ENCODE measurements around the gene SLC44A1.

The SLC44A1 gene

DNA sequence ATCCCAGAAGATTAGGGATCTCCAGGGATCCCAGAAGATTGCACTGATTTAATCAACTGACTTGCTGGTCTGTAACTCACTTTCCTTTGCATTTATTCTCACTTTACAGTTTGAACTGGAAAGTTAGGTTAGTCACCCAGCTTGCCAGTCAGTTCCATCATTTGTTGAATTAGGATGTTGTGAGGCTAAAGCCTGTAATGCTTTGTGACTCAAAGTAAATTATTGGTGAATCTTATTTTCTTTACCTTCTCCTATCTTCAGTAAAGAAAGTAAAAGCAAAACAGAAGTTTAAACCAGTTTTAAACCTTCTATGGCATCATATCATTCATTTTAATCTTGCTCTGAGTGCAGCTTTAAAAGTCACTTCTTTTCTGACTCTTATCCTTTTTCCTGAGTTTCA, 85.8 kb downstream of the SLC44A1 start:
- Histone ChIP-seq H3K27ac (no peak overlapping the region), H3K4me3 (no peak overlapping the region)
- no peak for DNase-seq (ENCODE audit: low spot score)
- TF ChIP-seq, protein P1, sequence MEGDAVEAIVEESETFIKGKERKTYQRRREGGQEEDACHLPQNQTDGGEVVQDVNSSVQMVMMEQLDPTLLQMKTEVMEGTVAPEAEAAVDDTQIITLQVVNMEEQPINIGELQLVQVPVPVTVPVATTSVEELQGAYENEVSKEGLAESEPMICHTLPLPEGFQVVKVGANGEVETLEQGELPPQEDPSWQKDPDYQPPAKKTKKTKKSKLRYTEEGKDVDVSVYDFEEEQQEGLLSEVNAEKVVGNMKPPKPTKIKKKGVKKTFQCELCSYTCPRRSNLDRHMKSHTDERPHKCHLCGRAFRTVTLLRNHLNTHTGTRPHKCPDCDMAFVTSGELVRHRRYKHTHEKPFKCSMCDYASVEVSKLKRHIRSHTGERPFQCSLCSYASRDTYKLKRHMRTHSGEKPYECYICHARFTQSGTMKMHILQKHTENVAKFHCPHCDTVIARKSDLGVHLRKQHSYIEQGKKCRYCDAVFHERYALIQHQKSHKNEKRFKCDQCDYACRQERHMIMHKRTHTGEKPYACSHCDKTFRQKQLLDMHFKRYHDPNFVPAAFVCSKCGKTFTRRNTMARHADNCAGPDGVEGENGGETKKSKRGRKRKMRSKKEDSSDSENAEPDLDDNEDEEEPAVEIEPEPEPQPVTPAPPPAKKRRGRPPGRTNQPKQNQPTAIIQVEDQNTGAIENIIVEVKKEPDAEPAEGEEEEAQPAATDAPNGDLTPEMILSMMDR (IDR thresholded peaks at IDR 0.05): no peak

DNA sequence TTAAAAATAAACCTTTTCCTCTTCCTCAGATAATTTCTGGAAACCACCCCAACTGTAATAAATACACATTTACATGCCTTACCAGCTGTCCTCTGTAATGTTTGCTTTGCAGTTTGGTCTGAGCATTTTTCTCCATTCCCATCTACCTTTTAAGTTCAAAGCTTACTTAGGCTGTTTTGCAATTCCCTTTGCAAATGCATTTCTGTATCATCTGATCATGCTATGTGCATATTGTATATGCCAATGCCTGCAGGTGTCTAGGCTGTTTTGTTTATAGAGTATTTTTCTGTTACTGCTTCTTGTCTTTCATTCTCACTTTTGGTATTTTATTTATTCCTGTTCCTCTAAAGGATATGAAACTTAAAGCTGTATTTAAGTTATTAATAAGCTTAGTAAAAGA, 86.3 kb downstream of the SLC44A1 start:
- Histone ChIP-seq H3K27ac (no peak overlapping the region), H3K4me3 (no peak overlapping the region)
- TF ChIP-seq, protein P1 (IDR thresholded peaks at IDR 0.05): no peak
- no peak for DNase-seq (ENCODE audit: low spot score)

DNA sequence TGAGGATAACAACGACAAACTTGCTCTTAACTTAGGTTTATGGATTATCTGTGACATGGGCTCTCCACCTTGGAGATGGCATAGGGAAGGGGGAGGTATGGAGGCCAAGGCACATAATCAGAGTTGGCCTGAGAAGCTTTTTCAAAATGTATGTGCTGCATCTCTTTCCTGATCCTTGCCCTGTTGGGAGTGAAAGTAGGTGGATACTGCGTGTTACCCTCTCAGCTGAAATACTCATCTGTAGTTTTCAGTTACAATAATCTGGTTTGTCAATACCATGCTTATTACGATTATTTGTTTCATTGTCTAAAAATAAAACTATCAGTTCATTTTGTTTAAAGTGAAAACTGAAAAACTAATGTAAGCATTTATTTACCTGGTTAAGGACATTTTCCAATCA, 86.7 kb downstream of the SLC44A1 start:
- DNase-seq (ENCODE audit: low spot score): no peak
- Histone ChIP-seq H3K27ac (no peak overlapping the region), H3K4me3 (no peak overlapping the region)
- TF ChIP-seq, protein P1 (IDR thresholded peaks at IDR 0.05): no peak

DNA sequence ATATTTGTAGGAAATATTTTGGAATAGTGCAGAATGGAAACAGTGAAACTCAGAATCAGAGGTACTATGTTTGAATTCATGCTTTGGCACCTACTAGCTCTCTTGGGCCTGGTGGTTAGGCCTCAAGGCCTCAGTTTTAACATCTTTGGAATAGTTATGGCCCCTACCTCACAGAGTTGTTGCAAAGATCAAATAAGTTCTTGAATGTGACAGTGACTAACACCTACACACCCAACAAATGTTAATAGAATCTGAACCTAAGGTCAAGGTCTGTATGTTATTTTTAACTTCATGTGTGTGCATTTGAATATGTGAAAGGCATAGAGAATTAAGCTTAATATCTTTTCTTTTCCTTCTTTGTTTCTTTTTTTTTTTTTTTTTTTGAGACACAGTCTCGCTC, 87.3 kb downstream of the SLC44A1 start:
- no peak for DNase-seq (ENCODE audit: low spot score)
- Histone ChIP-seq H3K4me3 (no peak overlapping the region), H3K27ac (no peak overlapping the region)

DNA sequence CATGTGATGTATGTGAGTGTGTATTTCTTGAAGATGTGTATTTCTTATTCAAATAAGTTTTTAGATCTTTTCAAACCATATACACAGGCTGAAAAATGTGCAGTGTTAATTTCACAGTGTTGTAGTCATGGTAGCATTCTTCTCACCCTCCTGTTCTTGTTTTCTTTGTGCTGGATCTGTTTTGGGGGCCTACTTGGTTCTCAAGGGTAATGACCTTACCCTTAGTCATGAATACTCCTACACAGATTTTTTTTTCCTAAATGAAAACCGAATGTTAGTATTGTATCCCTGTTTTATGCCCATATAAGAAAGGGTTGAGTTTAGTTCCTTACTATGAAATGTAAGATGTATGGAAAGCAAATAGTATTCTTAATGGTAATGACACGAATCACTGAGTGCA, 88.0 kb downstream of the SLC44A1 start:
- TF ChIP-seq, protein P1 (IDR thresholded peaks at IDR 0.05): no peak
- DNase-seq (ENCODE audit: low spot score): no peak
- no peak overlapping the region for H3K27ac ChIP-seq
- no peak overlapping the region for H3K4me3 ChIP-seq

More for the DNA sequence above, 87.3 kb downstream of the SLC44A1 start:
- TF ChIP-seq, protein P1 (IDR thresholded peaks at IDR 0.05): no peak

DNA sequence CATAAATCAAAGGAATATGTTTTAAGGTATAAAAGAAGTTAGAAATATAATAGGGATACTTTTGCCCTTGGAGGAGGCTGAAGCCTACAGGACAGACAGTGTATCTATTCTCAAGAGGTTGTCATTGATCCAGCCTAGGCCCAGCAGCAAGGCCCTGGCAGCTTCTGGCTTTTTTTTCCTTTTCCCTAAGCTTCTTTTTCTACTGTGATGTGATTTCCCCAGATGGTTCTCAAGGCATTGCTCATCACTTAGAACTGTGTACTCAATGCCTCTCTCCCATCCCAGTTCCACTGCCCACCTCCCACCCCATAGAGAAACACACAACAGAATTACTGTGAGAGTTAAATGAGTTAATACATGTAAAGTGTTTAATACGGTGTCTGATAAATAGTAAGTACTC, 88.6 kb downstream of the SLC44A1 start:
- DNase-seq (ENCODE audit: low spot score): no peak
- TF ChIP-seq, protein P1 (IDR thresholded peaks at IDR 0.05): no peak
- Histone ChIP-seq H3K27ac (no peak overlapping the region), H3K4me3 (no peak overlapping the region)

DNA sequence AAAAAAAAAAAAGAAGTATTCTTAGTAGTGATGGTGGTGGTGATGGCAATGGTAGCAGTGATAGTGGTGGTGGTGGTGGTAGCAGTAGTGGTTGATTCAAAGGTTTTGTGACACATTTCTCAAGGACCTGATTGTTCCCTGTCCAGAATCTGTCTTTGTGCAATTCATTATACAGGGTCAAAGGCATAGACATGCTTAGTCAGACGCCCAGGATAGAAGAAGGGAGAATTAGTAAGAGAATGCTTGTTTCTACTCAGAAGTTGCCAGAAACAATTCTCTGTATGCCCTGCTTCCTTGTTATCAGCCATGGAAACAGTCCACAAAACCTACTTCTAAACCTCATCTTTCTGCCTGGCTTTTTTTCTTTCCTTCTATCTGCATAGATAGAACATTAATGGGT, 89.4 kb downstream of the SLC44A1 start:
- Histone ChIP-seq H3K4me3 (no peak overlapping the region), H3K27ac (no peak overlapping the region)
- no peak for DNase-seq (ENCODE audit: low spot score)
- TF ChIP-seq, protein P1 (IDR thresholded peaks at IDR 0.05): no peak
